Suppressor macrophage treated with lipopolysaccharide for 1 hour (primary cell): ENCODE measurements around the gene KYNU.
A peak's percentile ranks its signal among the peaks of the same experiment; 100 is the strongest.

ENCODE experiments used
- DNase-seq, 3 donors: peaks; one replicate each; pipeline ENCODE4 v3.0.0-alpha.2; 2020 to 2022

KYNU gene

GRCh38 chr2:142967060-142967459 lies 89.6 kb downstream of the KYNU start:
- no peak for DNase-seq

- DNase-seq = no peak
These were observed 95.8 kb downstream of the KYNU start for GRCh38 chr2:142973160-142973821.

GRCh38 chr2:142973822-142974207 lies 96.4 kb downstream of the KYNU start:
- DNase-seq = no peak

- DNase-seq = peak; percentile 67 to 90 (median 85)
These were observed 97.0 kb downstream of the KYNU start for GRCh38 chr2:142974288-142975024.

- no peak for DNase-seq
These were observed 97.8 kb downstream of the KYNU start for GRCh38 chr2:142975239-142975638.

GRCh38 chr2:142980246-142981068 lies 103.0 kb downstream of the KYNU start:
- DNase-seq = peak in 2 of 3 donors; percentile 59 to 60

- DNase-seq = no peak
These were observed 103.6 kb downstream of the KYNU start for GRCh38 chr2:142981069-142981378.

- DNase-seq = no peak
These were observed 104.3 kb downstream of the KYNU start for GRCh38 chr2:142981756-142982155.

GRCh38 chr2:142983174-142983573 lies 105.7 kb downstream of the KYNU start:
- DNase-seq = no peak

GRCh38 chr2:142984657-142985056 lies 107.2 kb downstream of the KYNU start:
- DNase-seq = no peak

- DNase-seq = no peak
These were observed 109.6 kb downstream of the KYNU start for GRCh38 chr2:142987044-142987443.

- peak in 2 of 3 donors; percentile 63 to 72 for DNase-seq
These were observed 112.1 kb downstream of the KYNU start for GRCh38 chr2:142989273-142990204.

- peak in 1 of 3 donors; percentile 42 for DNase-seq
These were observed 113.8 kb downstream of the KYNU start for GRCh38 chr2:142991295-142991694.

GRCh38 chr2:142992840-142993239 lies 115.4 kb downstream of the KYNU start:
- peak in 1 of 3 donors; percentile 53 for DNase-seq

GRCh38 chr2:142993771-142994170 lies 116.3 kb downstream of the KYNU start:
- no peak for DNase-seq

GRCh38 chr2:142994665-142995064 lies 117.2 kb downstream of the KYNU start:
- DNase-seq = no peak

GRCh38 chr2:142997231-142997630 lies 119.8 kb downstream of the KYNU start:
- no peak for DNase-seq

GRCh38 chr2:143000599-143000998 lies 123.1 kb downstream of the KYNU start:
- no peak for DNase-seq

- no peak for DNase-seq
These were observed 124.0 kb downstream of the KYNU start for GRCh38 chr2:143001501-143001900.

- DNase-seq = no peak
These were observed 138.2 kb downstream of the KYNU start for GRCh38 chr2:143015656-143016055.

- DNase-seq = no peak
These were observed 149.1 kb downstream of the KYNU start for GRCh38 chr2:143026411-143027054.

GRCh38 chr2:143029141-143029540 lies 151.7 kb downstream of the KYNU start:
- no peak for DNase-seq
